Stimulated activated CD4-positive, alpha-beta T cell treated with anti-CD3 and anti-CD28 coated beads, Interleukin-12 subunit alpha, Interleukin-12 subunit beta, amount 100 ng/mL, for 48 hours (primary cell): ENCODE measurements around the gene POLR1C.
"Not testable (repeated sequence)": the region's sequence is repeated elsewhere in the genome, so short reads cannot be mapped to it uniquely, and the experiment has no call there.

Experiments
- DNase-seq, 3 donors: peaks; one replicate each; pipeline ENCODE4 v3.0.0-alpha.2; 2020; ENCODE audit warnings: low read depth in 2 of 3, low spot score in 1 of 3

The POLR1C gene

GRCh38 chr6:43492673-43493072 is 24.2 kb upstream of the POLR1C start:
- DNase-seq: no peak

GRCh38 chr6:43493230-43493629 is 23.7 kb upstream of the POLR1C start:
- DNase-seq: no peak

DNA sequence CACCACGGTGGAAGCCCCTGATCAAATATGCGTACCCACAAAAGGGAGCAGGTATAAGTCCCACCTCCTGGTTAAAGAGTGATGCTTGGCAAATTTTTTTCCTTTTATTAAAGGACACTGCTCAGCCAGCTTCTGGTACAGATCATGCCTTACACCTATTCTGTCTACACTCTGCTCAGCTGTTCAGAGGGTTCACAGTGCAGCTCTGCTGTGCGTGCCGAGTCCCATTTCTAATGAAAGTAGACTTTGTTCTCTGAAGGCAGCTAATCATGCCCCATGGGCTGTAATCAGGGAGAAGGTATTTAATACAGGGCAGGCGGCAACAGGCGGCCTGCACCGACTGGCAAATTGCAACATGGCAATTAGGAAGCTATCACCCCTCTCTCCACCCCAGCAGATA is 23.1 kb upstream of the POLR1C start:
- DNase-seq: no peak

DNA sequence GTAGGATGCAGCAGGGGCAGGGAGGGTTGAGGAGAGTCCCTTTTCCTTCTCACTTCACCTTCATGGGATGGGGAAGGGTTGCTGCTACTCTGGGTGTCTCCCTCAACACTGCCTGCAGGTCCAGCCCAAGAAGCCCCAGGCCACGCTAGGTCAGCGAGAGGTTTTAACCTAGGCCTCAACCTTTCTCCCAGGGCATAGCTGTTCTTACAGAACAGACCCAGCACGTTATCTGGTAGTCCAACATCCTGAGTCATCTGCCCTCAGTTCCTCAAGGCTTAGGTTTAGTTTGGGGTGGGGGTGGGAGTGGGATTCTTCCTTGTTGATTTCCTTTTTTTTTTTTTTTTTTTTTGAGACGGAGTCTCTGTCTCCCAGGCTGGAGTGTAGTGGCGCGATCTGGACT is 22.6 kb upstream of the POLR1C start:
- no peak for DNase-seq

- no peak for DNase-seq
Observed at GRCh38 chr6:43494766-43495165, 22.1 kb upstream of the POLR1C start.

GRCh38 chr6:43495409-43495941 is 21.4 kb upstream of the POLR1C start:
- no peak for DNase-seq

DNA sequence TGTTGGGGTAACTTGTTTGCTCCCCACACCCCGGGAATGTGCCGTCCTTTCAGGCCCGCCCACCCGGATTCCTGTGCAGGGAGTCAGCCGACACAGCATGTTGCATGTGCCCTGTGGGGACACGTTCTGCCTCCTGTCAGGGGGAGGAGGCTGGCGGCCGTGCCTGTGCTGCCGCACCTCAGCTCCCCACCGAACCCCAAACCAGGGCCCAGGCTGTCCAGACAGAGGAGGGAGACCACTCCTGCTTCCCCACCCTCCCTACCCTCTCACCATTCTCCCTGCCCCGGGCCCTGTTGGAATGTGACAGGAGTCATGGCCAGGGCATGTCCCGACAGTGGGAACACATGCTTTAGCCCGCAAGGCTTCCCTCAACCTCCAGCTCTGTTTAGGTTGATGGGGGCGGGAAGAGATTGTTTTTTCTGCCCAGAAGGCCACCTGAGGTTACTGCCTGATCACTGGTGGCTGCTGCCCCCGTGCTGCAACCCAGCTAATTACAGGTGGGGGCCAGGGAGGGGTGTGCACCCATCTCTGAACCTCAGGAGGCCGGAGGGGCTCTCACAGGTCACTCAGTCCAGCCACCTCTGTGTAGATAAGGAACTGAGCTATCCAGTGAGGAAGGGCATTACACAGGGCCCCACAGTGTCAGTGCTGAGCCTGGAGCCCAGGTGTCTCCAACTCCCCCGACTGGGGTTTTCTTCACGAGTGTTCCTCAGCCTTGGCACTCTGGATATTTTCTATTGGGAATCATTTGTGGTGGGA is 20.3 kb upstream of the POLR1C start:
- no peak for DNase-seq

GRCh38 chr6:43497129-43497396 is 19.8 kb upstream of the POLR1C start:
- DNase-seq: no peak

GRCh38 chr6:43497689-43498088 is 19.2 kb upstream of the POLR1C start:
- DNase-seq: no peak

DNA sequence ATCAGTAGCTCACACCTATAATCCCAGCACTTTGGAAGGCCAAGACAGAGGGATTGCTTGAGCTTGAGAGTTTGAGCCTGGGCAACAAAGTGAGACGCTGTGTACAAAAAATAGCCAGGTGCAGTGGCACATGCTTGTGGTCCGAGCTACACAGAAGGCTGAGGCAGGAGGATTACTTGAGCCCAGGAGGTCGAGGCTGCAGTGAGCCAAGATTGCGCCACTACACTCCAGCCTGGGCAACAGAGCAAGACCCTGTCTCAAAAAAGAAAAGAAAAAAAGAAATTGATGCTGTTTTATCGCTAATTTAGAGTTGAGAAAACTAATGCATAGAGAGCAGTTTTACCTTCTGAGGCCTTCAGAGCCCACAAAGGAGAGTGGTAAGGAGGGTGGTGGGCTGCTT is 18.6 kb upstream of the POLR1C start:
- not testable (repeated sequence) for DNase-seq

DNA sequence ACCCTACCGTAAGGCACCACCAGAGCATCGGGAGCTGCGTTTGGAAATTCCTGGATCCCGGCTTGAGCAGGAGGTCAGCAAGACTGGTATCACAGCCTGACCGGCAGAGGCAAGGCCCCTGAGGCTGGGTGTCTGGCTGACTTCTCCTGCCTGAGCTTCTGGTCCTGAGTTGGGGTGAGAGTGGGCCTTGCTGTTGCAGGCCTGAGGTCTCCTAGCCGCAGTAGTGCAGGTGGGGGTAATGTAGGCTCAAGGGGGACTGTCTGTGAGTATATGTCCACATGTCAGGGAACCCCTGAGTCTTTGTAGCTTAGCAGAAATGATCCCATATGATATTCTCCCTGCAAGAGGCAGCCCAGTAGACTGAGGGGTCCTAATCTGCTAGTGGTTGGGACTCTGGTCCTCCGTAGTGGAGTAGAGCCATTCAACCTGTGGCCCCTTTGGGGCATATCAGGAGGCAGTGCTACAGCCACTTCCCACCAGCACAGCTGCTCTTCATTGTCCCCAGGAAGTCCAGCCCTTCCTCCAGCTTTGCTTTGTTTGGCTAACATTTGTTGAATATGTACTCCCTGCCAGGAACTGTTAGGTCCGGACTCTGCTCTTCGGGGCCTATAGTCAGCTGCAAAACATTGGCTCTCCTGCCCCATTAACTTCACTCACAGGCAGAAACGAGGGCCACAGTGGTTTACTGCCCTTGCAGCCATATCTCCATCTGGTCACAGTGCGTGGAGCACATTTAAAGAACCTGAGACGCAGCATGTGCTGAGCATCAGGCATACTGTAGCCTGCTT is 17.7 kb upstream of the POLR1C start:
- no peak for DNase-seq

DNA sequence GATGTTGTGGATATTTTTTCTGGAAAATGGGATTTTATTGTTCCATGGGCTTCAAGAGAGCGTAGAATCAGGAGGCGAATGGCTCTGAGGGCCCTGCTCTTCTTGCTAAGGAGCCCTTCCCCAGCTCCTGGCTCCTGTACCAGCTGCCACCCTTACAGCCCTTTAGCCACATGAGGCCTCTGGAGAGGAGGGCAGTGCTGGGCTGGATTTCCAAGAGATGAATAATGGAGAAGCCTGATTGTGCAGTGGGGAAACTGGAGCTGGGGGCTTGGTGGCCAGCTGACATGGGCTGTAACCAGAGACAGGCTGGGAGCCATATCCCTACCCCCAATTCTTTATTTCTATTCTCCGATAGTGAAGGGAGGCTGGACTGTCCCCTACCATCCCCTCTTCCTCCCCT is 16.0 kb upstream of the POLR1C start:
- DNase-seq: no peak

GRCh38 chr6:43502666-43503065 is 14.2 kb upstream of the POLR1C start:
- DNase-seq: no peak

DNA sequence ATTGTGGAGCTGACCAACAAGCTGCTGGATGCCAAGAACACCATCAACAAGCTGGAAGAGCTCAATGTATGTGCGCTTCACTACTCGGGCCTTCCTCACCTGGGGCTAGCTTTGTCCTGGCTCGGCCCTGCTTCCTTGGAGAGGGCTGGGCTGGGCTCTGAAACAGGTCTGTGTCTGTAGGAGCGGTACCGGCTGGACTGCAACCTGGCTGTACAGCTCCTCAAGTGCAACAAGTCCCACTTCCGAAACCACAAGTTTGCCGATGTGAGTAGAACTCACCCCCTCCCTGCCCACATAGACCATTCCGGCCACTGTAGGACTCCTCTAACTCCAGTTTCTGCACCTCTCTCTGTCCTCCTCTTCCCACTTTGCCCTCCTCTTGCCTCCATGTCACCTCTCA is 13.4 kb upstream of the POLR1C start:
- DNase-seq: no peak

GRCh38 chr6:43504756-43505593 is 11.9 kb upstream of the POLR1C start:
- no peak for DNase-seq

- no peak for DNase-seq
Observed at GRCh38 chr6:43505718-43506117, 11.2 kb upstream of the POLR1C start.

DNA sequence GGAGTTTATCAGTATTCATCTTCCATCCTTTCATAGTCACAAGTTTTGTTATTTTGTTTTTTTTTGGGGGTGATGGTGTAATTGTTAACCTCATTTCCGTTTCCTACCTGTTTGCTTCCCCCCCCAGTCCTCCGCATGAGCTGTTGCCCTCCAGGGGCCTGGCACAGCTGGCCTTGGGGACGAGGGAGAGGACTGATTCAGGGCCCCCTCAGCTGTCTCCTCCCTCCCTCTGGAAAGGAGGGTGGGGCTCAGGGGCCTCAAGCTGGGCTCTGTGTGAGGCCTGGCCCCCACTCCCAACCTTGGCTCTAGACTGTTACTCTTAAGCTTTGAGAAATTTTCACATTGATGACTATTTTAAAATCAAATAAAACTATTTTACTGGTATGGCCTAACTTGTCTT is 10.7 kb upstream of the POLR1C start:
- no peak for DNase-seq

DNA sequence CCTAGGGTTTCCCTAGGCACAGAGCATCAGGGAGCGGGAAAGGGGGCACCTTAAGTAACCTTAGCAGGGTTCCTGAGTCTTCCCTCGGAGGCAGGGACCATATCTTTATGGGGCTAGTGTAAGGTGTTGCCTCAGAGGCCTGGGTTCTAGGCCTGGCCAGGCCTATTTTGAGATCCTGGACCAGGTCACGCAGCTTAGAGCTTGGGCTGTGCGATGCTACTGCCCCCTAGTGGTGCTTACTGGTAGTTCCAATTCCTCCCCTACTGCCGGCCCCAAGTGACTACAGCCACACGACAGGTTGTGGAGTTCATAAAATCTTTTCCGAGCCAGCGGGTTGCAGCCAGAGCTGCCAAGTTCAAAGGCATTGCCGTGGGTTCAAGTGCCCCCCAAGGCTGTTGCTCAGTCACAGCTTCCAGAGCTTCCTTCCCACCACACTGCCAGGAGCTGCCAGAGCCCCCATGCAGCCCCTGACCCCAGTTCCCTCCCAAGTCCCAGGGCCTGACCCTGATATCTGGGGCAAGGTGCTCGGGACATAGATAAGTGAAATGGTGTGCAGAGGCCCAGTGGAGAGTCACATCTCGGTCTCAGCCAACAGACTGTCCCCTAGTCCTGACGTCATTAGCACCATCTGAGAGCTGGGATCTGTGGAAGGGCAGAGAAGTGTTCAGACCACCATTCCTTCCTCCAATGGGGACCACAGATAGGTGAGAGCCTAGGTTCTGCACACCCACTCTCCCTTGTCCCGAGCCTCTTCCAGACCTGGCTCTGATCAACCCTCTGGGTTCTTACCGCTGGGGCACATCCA is 10.0 kb upstream of the POLR1C start:
- peak; percentile 65 to 86 (median 68) for DNase-seq

DNA sequence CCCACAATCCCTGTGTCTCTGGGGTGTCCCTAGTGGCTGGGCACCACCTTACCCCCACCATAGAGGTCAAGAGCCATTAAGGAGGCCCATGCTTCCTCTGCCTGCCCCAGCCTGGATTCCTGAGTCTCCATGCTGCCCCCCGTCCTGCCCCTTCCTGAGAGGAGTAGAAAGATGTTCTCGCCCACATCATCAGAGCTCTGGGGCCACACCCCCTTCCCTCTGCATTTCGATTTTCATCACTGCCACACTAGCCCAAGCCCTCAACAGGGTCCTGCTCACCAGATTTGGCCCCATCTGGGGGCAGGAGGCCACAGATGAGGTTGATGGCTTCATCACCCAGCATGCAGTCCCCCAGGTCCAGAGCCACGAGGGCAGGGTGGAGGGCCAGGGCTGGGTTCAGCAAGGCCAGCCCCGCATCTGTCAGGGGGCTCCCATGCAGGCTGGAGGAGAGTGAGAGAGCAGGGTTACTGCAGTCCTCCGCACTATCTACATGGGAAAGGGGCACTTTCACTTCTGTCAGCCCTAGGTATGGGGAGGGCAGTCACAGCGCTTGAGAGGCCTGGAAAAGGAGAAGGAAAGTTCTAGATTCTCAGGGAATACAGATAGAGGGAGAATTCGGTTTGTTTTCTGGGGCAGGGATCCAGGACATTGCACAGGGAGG is 8.3 kb upstream of the POLR1C start:
- no peak for DNase-seq
